Measurements from ENCODE around the gene WWOX.

Gene WWOX

DNA sequence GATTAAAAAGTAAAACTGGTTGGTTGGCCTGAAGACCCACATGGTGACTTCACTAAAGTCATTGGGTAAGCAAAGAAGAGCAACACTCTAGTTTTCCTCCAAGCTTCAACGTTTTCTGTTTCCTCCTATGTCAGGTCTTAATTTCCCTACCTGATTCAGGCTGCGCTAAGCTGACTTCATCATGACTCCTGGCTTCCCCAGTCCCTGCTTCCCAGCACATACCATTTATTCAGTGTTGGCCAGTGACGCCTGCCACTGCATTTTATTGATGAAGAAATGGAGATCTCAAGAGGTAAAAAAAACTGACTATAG, 645.3 kb downstream of the WWOX start:
- DNase-seq (ENCODE audit: low read depth): no peak
- TF ChIP-seq MYC (IDR thresholded peaks at IDR 0.05; ENCODE audit: low read depth, low read length) (no peak), POLR2A (IDR thresholded peaks at IDR 0.05; ENCODE audit: extremely low read depth, insufficient read length) (no peak)
- TF ChIP-seq, protein P1, sequence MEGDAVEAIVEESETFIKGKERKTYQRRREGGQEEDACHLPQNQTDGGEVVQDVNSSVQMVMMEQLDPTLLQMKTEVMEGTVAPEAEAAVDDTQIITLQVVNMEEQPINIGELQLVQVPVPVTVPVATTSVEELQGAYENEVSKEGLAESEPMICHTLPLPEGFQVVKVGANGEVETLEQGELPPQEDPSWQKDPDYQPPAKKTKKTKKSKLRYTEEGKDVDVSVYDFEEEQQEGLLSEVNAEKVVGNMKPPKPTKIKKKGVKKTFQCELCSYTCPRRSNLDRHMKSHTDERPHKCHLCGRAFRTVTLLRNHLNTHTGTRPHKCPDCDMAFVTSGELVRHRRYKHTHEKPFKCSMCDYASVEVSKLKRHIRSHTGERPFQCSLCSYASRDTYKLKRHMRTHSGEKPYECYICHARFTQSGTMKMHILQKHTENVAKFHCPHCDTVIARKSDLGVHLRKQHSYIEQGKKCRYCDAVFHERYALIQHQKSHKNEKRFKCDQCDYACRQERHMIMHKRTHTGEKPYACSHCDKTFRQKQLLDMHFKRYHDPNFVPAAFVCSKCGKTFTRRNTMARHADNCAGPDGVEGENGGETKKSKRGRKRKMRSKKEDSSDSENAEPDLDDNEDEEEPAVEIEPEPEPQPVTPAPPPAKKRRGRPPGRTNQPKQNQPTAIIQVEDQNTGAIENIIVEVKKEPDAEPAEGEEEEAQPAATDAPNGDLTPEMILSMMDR (IDR thresholded peaks at IDR 0.05; ENCODE audit: low read depth, low read length): no peak
- TF ChIP-seq, protein P2, sequence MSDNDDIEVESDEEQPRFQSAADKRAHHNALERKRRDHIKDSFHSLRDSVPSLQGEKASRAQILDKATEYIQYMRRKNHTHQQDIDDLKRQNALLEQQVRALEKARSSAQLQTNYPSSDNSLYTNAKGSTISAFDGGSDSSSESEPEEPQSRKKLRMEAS (IDR thresholded peaks at IDR 0.05; ENCODE audit: low read depth, low read length): no peak
- no peak overlapping the region for H3K4me3 ChIP-seq (ENCODE audit: low read depth, low read length)

DNA sequence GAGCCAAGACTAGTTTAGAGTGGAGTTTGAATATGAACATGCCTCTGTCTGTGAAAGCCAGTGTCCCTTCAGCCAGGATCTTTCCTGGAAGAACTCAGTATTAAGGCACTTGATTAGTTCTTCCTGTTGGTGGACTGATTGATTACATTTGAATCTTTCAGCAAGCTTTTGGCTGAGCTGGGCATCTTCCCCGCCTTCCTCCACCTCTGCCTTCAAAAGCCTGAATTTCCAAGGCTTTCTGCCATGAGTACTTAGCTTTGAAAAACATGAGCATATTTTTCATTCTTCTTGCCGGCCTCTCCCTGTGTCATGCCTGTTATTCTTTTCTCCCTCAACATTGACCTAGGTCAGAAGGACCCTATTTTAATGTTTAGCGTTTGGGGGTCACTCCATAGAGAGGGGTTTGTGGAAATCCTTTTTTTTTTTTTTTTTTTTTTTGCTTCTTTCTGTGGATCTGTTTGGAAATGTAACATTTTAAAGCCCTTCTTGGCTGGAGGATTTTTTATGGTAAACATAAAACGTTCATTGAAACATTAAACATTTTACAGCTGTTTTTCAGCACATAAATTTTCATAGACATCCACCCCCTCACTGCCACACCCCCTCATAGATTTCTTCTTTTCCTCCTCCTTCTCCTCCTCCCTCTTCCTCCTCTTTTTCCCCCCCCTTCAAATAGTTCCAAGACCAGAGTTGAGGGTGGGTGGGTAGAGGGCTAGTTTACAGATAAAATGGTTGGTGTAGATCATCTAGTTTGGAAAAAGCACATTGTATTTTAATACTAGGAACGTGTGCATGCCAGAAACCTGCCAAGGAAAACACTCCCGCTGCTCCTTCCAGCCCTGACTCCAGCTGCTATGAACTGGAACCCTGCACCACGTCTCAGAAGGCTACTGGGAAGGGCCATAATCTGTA, 645.9 kb downstream of the WWOX start:
- DNase-seq (ENCODE audit: low read depth): no peak
- TF ChIP-seq POLR2A (IDR thresholded peaks at IDR 0.05; ENCODE audit: extremely low read depth, insufficient read length) (no peak), MYC (IDR thresholded peaks at IDR 0.05; ENCODE audit: low read depth, low read length) (no peak)
- TF ChIP-seq, protein P1 (IDR thresholded peaks at IDR 0.05; ENCODE audit: low read depth, low read length): no peak
- TF ChIP-seq, protein P2 (IDR thresholded peaks at IDR 0.05; ENCODE audit: low read depth, low read length): no peak

DNA sequence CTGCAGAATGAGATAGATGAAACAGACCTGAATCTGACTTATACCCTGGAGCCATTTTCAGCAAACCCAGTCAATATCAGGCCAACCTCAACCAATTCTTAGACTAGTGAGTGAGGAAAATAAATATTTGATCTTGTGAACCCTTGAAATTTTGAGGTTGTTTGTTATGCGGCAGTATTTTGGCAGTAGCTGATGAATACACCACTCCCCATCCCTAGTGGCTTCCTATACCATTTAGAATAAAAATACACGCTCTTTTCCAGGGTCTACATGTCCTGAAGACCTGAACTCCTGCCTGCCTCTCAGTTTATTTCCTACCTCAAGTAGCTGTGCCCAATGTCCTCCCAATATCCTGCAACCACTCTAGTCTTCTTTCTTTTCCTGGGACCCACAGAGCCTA, 647.3 kb downstream of the WWOX start:
- no peak for DNase-seq (ENCODE audit: low read depth)
- no peak overlapping the region for H3K4me3 ChIP-seq (ENCODE audit: low read depth, low read length)
- TF ChIP-seq, protein P1 (IDR thresholded peaks at IDR 0.05; ENCODE audit: low read depth, low read length): no peak
- TF ChIP-seq MYC (IDR thresholded peaks at IDR 0.05; ENCODE audit: low read depth, low read length): no peak
- TF ChIP-seq, protein P2 (IDR thresholded peaks at IDR 0.05; ENCODE audit: low read depth, low read length): no peak
- no peak for TF ChIP-seq POLR2A (IDR thresholded peaks at IDR 0.05; ENCODE audit: extremely low read depth, insufficient read length)

More for the DNA sequence above, 645.9 kb downstream of the WWOX start:
- no peak overlapping the region for H3K4me3 ChIP-seq (ENCODE audit: low read depth, low read length)

DNA sequence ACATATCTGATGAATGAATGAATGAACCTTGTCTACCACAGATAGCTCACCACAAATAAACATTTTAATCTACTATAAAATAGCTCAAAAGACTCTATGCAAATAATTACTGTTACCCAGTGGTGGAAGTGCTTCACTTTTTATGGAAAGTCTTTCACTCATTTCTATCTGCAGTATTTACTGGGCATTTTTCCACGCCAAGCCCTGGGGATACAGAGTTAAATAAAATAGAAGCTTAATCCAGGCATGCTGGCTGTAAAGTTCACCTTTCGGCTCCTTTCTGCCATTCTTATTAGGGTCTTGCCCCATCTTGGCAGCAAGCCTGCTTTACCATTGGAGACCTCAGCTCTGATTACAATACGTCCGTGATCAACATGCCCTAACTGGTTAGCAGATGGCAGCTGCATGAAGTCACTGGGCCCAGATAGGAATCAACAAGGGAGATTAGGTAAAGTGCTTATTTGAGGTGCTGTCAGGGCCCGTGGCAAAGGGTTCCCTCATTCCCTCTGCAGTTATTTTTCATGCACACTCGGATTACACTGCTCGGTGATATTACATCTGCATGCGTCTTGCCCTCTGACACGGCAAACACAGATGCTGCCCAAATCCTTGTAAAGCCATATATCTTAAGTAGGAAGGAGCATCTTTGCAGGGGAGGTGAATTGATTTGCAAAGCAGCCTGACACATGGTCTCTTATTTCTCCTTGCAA, 648.9 kb downstream of the WWOX start:
- no peak overlapping the region for H3K4me3 ChIP-seq (ENCODE audit: low read depth, low read length)
- TF ChIP-seq, protein P2 (IDR thresholded peaks at IDR 0.05; ENCODE audit: low read depth, low read length): no peak
- TF ChIP-seq, protein P1 (IDR thresholded peaks at IDR 0.05; ENCODE audit: low read depth, low read length): no peak
- TF ChIP-seq POLR2A (IDR thresholded peaks at IDR 0.05; ENCODE audit: extremely low read depth, insufficient read length) (no peak), MYC (IDR thresholded peaks at IDR 0.05; ENCODE audit: low read depth, low read length) (no peak)
- DNase-seq (ENCODE audit: low read depth): no peak

DNA sequence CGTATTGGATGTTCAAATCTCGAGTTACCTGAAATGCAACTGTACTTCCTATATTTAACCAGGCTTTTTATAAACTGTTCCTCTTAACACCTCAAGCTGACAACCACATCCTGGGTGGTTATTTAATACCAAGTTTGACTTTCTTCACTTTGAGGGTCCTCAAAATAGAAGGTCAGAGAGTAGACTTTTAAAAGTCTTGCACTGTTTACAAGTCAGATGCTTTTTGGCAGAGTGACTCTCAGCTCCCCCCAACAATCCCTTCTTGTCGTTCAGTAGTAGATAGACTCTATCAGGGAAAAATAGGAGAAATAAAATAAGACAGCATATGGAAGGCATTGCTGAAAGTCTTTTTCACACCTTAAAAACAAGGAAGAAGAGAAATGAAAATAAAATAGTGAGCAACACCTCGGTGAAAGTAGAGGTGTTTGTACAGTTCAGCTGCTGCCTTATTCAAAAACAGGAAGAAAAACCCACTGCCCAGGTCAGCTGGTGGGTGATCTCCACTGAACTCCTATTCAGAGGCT, 650.4 kb downstream of the WWOX start:
- no peak for DNase-seq (ENCODE audit: low read depth)
- TF ChIP-seq, protein P2 (IDR thresholded peaks at IDR 0.05; ENCODE audit: low read depth, low read length): no peak
- TF ChIP-seq, protein P1 (IDR thresholded peaks at IDR 0.05; ENCODE audit: low read depth, low read length): no peak
- TF ChIP-seq POLR2A (IDR thresholded peaks at IDR 0.05; ENCODE audit: extremely low read depth, insufficient read length): no peak
- no peak for TF ChIP-seq MYC (IDR thresholded peaks at IDR 0.05; ENCODE audit: low read depth, low read length)
- no peak overlapping the region for H3K4me3 ChIP-seq (ENCODE audit: low read depth, low read length)

Data from NB4 (cell line).